H1 (cell line): ENCODE measurements around the gene PCYT2.

ENCODE experiments used
- BACH1 ChIP-seq: IDR thresholded peaks from 2 replicates; pipeline ENCODE4 v1.6.1; 2012; ENCODE audit warnings: low read length, improper control_type of control experiment
- EZH2 ChIP-seq: fragments of 200-600 bp; sonication (generic); IDR thresholded peaks from 2 replicates; pipeline ENCODE4 v1.7.1; 2012; ENCODE audit warnings: low read depth, mild to moderate bottlenecking, moderate library complexity, low read length, inconsistent platforms; ENCODE audit not compliant: severe bottlenecking
- FOSL1 ChIP-seq: IDR thresholded peaks from 2 replicates; pipeline ENCODE4 v1.6.1; 2011; ENCODE audit warnings: mild to moderate bottlenecking, low read depth, low read length, moderate library complexity; ENCODE audit not compliant: insufficient read depth
- GABPA ChIP-seq: IDR thresholded peaks from 2 replicates; pipeline ENCODE4 v1.6.1; 2011; ENCODE audit warnings: mild to moderate bottlenecking, low read length, moderate library complexity, borderline replicate concordance; ENCODE audit not compliant: insufficient read depth
- JUND ChIP-seq: IDR thresholded peaks from 2 replicates; pipeline ENCODE4 v1.6.1; 2011; ENCODE audit warnings: mild to moderate bottlenecking, improper control_type of control experiment, low read length
- POLR2A ChIP-seq, 2 experiments: IDR thresholded peaks; 1 replicate in 1 of 2; 2 replicates in 1 of 2; pipeline ENCODE4 v1.6.1; 2011; ENCODE audit warnings: low read depth in 2 of 2, low read length in 2 of 2, mild to moderate bottlenecking in 2 of 2; ENCODE audit errors: control extremely low read depth in 1 of 2
- POLR2AphosphoS5 ChIP-seq: IDR thresholded peaks from 2 replicates; pipeline ENCODE4 v1.6.1; 2011; ENCODE audit warnings: low read depth, low read length
- RFX5 ChIP-seq: IDR thresholded peaks from 2 replicates; pipeline ENCODE4 v1.6.1; 2011; ENCODE audit warnings: low read depth, low read length, improper control_type of control experiment, borderline replicate concordance
- SIX5 ChIP-seq: IDR thresholded peaks from 2 replicates; pipeline ENCODE4 v1.6.1; 2011; ENCODE audit warnings: mild to moderate bottlenecking, low read depth, low read length
- YY1 ChIP-seq: IDR thresholded peaks from 2 replicates; pipeline ENCODE4 v1.6.1; 2011; ENCODE audit warnings: low read depth, mild to moderate bottlenecking, low read length
- ZNF274 ChIP-seq: IDR thresholded peaks from 2 replicates; pipeline ENCODE4 v1.7.0; 2012; ENCODE audit warnings: low read length, borderline replicate concordance; ENCODE audit errors: extremely low read depth
- TF ChIP-seq, protein P1 (sequence below): IDR thresholded peaks from 2 replicates; pipeline ENCODE4 v1.6.1; 2012; ENCODE audit warnings: inconsistent platforms
- TF ChIP-seq, protein P2 (sequence below): IDR thresholded peaks from 2 replicates; pipeline ENCODE4 v1.6.1; 2011; ENCODE audit warnings: low read depth, mild to moderate bottlenecking, low read length; ENCODE audit not compliant: insufficient read depth
- TF ChIP-seq, protein P3 (sequence below), 3 experiments: IDR thresholded peaks; 1 replicate in 2 of 3; 2 replicates in 1 of 3; pipeline versions ENCODE4 v1.5.1 to v1.6.1; 2011; ENCODE audit warnings: low read length in 3 of 3, mild to moderate bottlenecking in 3 of 3, inconsistent platforms in 2 of 3, low read depth in 1 of 3, moderate library complexity in 1 of 3; ENCODE audit not compliant: insufficient read depth in 1 of 3; ENCODE audit errors: control extremely low read depth in 1 of 3

DNA sequence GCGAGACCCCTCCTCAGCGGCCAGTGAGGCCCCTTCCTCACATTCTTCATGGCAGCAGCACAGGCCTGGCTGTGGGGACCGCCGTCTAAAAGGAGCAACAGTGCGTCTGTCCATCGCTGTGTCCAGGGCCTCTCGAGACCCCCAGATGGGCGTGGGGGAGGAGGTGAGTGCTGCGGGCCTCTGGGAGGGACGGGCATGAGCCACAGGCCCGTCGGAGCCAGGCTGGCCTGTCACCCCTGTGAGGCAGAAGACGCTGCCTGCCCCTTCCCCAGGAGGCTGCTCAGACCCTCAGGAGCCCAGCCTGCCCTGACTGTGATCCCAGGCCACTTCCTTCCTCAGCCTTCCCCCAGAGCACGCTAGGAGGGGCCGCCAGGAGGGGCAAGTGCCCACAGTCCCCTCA lies 28.0 kb upstream of the PCYT2 start:
- TF ChIP-seq YY1 (no peak), RFX5 (no peak), FOSL1 (no peak), GABPA (no peak), BACH1 (no peak), SIX5 (no peak), POLR2A (IDR thresholded peaks at IDR 0.05; ENCODE audit: control extremely low read depth in 1 of 2, low read depth in 2 of 2, low read length in 2 of 2) (no peak), ZNF274 (no peak), JUND (no peak), POLR2AphosphoS5 (no peak), EZH2 (no peak)
- TF ChIP-seq, protein P1, sequence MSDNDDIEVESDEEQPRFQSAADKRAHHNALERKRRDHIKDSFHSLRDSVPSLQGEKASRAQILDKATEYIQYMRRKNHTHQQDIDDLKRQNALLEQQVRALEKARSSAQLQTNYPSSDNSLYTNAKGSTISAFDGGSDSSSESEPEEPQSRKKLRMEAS = no peak
- TF ChIP-seq, protein P2, sequence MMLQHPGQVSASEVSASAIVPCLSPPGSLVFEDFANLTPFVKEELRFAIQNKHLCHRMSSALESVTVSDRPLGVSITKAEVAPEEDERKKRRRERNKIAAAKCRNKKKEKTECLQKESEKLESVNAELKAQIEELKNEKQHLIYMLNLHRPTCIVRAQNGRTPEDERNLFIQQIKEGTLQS = no peak
- TF ChIP-seq, protein P3, sequence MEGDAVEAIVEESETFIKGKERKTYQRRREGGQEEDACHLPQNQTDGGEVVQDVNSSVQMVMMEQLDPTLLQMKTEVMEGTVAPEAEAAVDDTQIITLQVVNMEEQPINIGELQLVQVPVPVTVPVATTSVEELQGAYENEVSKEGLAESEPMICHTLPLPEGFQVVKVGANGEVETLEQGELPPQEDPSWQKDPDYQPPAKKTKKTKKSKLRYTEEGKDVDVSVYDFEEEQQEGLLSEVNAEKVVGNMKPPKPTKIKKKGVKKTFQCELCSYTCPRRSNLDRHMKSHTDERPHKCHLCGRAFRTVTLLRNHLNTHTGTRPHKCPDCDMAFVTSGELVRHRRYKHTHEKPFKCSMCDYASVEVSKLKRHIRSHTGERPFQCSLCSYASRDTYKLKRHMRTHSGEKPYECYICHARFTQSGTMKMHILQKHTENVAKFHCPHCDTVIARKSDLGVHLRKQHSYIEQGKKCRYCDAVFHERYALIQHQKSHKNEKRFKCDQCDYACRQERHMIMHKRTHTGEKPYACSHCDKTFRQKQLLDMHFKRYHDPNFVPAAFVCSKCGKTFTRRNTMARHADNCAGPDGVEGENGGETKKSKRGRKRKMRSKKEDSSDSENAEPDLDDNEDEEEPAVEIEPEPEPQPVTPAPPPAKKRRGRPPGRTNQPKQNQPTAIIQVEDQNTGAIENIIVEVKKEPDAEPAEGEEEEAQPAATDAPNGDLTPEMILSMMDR (IDR thresholded peaks at IDR 0.05; ENCODE audit: control extremely low read depth in 1 of 3, insufficient read depth in 1 of 3, low read depth in 1 of 3, low read length in 3 of 3) = no peak
